HG03378 (cell line): ENCODE measurements around the gene GTPBP2.
A peak's percentile ranks its signal among the peaks of the same experiment; 100 is the strongest.
"Not testable (repeated sequence)": the region's sequence is repeated elsewhere in the genome, so short reads cannot be mapped to it uniquely, and the experiment has no call there.

Experiments used
- ATAC-seq: cut with Tn5 transposase; IDR thresholded peaks from one replicate; pipeline ENCODE4 v1.9.1; 2021; ENCODE audit warnings: mild to moderate bottlenecking, moderate library complexity; ENCODE audit not compliant: unreplicated experiment

Gene GTPBP2

GRCh38 chr6:43662948-43663347 is 33.9 kb upstream of the GTPBP2 start:
- ATAC-seq: not testable (repeated sequence)

GRCh38 chr6:43658161-43658560 is 29.1 kb upstream of the GTPBP2 start:
- ATAC-seq: no peak

- no peak for ATAC-seq
Measured at GRCh38 chr6:43657221-43657802, 28.2 kb upstream of the GTPBP2 start.

DNA sequence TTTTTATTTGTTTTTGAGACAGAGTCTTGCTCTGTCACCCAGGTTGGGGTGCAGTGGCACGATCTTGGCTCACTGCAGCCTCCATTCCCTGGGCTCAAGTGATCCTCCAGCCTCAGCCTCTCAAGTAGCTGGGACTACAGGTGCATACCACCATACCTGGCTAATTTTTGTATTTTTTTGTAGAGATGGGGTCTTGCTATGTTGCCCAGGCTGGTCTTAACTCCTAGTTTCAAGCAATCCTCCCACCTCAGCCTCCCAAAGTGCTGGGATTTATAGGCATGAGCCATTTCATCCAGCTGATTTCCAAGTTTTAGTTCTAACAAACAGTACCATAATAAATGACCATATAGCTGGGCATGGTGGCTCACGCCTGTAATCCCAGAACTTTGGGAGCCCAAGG is 23.8 kb upstream of the GTPBP2 start:
- ATAC-seq: not testable (repeated sequence)

DNA sequence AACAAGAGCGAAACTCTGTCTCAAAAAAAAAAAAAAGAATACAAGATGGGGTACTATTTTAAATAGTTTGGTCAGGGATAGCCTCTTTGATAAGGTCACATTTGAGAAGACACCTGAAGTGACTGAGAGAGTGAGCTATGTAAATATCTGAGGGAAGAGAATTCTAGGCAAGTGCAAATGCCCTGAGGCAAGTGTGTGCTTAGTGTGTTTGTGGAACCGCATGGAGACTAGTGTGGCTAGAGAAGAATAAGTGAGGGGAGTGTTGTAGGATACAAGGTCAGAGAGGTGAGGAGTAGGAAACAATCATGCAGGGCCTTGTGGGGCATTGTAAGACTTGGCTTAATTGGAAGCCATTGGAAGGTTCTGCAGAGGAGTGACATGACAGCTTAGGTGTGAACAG is 19.2 kb upstream of the GTPBP2 start:
- ATAC-seq: no peak

DNA sequence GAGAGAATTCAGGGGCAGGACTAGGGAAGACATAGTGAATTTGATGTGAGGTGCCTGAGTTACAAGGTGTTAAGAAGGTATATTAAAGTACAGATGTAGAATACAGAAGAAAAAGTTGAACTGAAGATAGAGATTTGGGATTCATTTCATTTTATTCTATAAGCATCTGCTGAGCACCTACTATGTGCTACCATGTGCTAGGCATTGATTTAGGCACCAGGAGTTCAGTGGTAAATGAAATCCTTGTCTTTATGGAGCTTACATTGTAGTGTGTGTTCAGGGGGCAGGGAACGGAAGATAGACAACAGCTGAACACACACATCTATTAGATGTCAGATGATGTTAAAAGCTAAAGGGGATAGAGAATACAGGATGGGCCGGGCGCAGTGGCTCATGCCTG is 18.5 kb upstream of the GTPBP2 start:
- ATAC-seq: no peak

DNA sequence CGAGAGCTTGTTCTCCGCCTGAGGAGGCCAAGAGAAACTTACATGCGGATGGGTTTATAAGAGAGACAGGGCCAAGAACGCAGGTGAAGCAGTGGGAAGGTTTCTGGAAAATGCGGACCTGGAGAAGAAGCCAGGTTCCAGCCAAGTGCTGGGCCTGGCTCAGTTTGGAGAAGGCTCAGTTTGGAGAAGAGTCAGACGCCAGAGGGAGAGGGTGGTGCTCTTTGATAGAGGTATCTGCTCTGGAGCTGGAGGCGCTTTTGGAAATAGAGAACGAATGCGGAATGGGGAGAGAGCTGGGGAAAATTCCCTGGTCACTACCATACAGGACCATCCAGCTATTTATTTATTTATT is 16.5 kb upstream of the GTPBP2 start:
- no peak for ATAC-seq

- no peak for ATAC-seq
Measured at GRCh38 chr6:43644940-43645612, 16.0 kb upstream of the GTPBP2 start, which contains the start of gene RSPH9. Gene RSPH9, plus strand, starts transcription at chr6:43645036. Its CDS starts 63 bp downstream, at chr6:43645099.

GRCh38 chr6:43639984-43640800 is 11.1 kb upstream of the GTPBP2 start:
- no peak for ATAC-seq

GRCh38 chr6:43636308-43636659 is 7.2 kb upstream of the GTPBP2 start:
- no peak for ATAC-seq

- peak; percentile 58 for ATAC-seq
Measured at GRCh38 chr6:43635387-43636307, 6.6 kb upstream of the GTPBP2 start, which contains the start of gene MAD2L1BP. Gene MAD2L1BP, plus strand, starts transcription at chr6:43635840. Its CDS starts 36 bp downstream, at chr6:43635876.

DNA sequence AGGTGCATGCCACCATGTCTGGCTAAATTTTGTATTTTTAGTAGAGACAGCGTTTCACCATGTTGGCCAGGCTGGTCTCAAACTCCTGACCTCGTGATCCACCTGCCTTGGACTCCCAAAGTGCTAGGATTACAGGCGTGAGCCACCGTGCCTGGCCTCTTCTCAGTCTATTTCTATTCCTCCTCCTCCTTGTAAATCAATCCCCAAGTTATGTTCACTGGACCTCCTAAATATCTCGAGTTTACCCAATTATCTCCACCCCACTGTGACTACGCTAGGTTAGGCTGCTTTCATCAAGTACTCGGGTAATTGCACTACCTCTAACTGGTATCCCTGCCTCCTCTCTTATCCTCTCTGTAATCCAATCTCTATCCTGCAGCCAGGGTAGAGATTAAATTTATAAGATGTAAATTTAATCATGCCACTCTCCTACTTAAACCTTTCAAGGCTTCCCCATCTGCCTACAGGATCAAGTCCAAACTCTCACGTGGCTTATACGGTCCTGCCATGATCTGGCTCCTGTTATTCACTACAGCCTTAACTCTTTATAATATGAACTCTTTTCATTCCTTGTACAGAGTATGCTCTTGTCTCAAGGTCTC is 5.7 kb upstream of the GTPBP2 start:
- ATAC-seq: no peak

GRCh38 chr6:43633002-43633401 is 3.9 kb upstream of the GTPBP2 start:
- ATAC-seq: not testable (repeated sequence)

DNA sequence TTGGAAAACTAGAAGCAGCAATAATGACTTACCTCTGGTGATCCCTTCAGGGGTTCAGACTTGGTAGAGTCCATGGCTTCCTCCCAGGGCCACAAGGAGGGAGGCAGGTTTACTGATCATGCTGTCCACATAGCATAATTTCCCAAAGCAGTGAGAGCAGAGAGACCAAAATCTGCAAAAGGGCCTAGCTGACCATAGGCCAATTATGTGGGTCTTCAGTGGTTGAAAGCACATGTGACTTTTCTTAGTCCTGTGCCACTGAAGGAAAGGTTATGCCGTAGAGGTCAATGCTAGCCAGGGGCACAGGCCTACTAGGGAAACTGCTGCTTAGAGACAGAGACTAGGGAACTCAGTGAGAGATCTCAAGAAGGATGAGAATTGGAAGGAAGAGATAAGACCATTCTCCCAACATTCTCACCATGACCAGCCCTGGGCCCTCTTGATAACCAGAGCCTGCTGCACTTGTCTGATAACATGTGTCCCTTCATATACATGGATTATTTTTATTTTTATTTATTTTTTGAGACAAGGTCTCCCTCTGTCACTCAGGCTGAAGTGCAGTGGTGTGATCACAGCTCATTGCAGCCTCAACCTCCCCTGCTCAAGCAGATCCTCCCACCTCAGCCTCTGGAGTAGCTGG is 2.0 kb upstream of the GTPBP2 start:
- ATAC-seq: no peak

- ATAC-seq: peak; percentile 71
Measured at GRCh38 chr6:43629505-43630300, 639 bp upstream of the GTPBP2 start.

GRCh38 chr6:43628393-43629103 is 516 bp downstream of the GTPBP2 start:
- ATAC-seq: no peak

DNA sequence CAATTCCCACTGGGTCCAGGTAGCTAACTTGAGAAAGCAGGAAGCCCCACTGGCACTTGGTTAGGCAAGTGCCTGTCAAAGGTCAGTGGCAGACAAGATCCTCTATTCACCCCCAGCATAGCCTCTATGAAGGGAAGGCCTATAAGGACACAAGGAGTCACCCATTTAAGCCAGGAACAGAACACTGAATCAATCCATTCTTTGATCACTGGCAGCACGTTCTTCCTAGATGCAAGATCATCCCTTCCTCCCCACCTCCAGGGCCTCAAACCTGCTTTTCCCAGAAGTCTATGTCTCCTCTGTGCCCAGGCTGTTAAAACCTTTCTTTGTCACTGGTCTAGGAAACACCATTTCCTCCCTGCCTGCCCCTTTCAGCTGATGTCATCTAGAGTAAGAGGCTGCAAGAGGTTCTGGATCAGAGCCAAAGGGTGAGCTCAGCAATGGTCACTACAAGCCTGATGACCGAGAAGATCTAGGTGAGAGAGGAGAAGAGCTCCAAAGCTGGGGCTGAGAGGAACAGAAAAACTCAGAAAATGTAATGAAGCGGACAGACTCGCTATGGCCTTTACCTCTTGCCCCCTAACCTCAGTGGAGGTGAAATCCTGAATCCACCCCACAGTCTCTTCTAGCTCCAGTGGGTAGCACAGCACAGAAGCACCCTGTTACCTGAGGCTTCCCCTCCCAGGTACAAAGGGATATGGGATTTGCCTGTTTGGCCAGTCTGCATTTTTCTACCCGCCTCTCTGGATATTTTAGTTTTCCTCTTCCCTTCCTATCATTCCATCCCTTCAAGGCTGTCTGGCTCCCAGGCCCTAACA is 1.8 kb downstream of the GTPBP2 start:
- no peak for ATAC-seq
